GM12878 (cell line): Measurements from ENCODE around the gene ODC1. TPM values are rescaled to one million over a fixed set of nuclear protein-coding genes. Genes with fewer than 3 reads are reported as not detected.
A peak's percentile ranks its signal among the peaks of the same experiment; 100 is the strongest.

Experiments
- ASH2L ChIP-seq: fragments of 300-600, 200-600 bp; sonication (generic); IDR thresholded peaks from 2 replicates; pipeline ENCODE4 v1.6.1; 2017; ENCODE audit warnings: low read depth, mild to moderate bottlenecking, borderline replicate concordance
- BHLHE40 ChIP-seq, 2 experiments: fragments of 450-650 bp in 1 of 2; IDR thresholded peaks; 2 replicates each; pipeline ENCODE4 v1.6.1; 2011 to 2017; ENCODE audit warnings: low read depth in 2 of 2, borderline replicate concordance in 1 of 2, improper control_type of control experiment in 1 of 2, low read length in 1 of 2, mild to moderate bottlenecking in 1 of 2
- E2F4 ChIP-seq: IDR thresholded peaks from 2 replicates; pipeline ENCODE4 v1.6.1; 2012; ENCODE audit warnings: low read depth, low read length, improper control_type of control experiment
- E2F8 ChIP-seq: fragments of 450-650 bp; IDR thresholded peaks from 2 replicates; pipeline ENCODE4 v1.6.1; 2018; ENCODE audit warnings: mild to moderate bottlenecking, low read depth, moderate library complexity; ENCODE audit not compliant: partially characterized antibody
- GABPA ChIP-seq: IDR thresholded peaks from 2 replicates; pipeline ENCODE4 v1.6.1; 2014; ENCODE audit warnings: antibody characterized with exemption, low read depth, mild to moderate bottlenecking, inconsistent platforms
- JUNB ChIP-seq: IDR thresholded peaks from 2 replicates; pipeline ENCODE4 v1.6.1; 2016; ENCODE audit warnings: antibody characterized with exemption, mild to moderate bottlenecking
- MXI1 ChIP-seq: fragments of 150-350 bp; IDR thresholded peaks from 2 replicates; pipeline ENCODE4 v1.6.1; 2011; ENCODE audit warnings: low read depth, mild to moderate bottlenecking, inconsistent platforms, low read length, improper control_type of control experiment
- NFYB ChIP-seq: IDR thresholded peaks from 2 replicates; pipeline ENCODE4 v1.6.1; 2011; ENCODE audit warnings: low read depth, mild to moderate bottlenecking, low read length, improper control_type of control experiment, moderate library complexity; ENCODE audit not compliant: insufficient read depth
- PAX8 ChIP-seq: fragments of 450-650 bp; IDR thresholded peaks from 2 replicates; pipeline ENCODE4 v1.6.1; 2017; ENCODE audit warnings: mild to moderate bottlenecking, moderate library complexity
- POLR2A ChIP-seq: IDR thresholded peaks from 2 replicates; pipeline ENCODE4 v1.6.1; 2011; ENCODE audit warnings: low read depth, mild to moderate bottlenecking, low read length
- POU2F2 ChIP-seq: IDR thresholded peaks from 3 replicates; pipeline ENCODE4 v1.6.1; 2011; ENCODE audit warnings: low read depth, mild to moderate bottlenecking, low read length, borderline replicate concordance
- SP1 ChIP-seq: IDR thresholded peaks from one replicate; pipeline ENCODE4 v1.6.1; 2011; ENCODE audit warnings: low read depth, low read length
- SPI1 ChIP-seq: IDR thresholded peaks from 2 replicates; pipeline ENCODE4 v1.6.1; 2011; ENCODE audit warnings: low read depth, mild to moderate bottlenecking, low read length, moderate library complexity, borderline replicate concordance; ENCODE audit not compliant: insufficient read depth
- SREBF1 ChIP-seq: IDR thresholded peaks from 2 replicates; pipeline ENCODE4 v1.6.1; 2012; ENCODE audit warnings: mild to moderate bottlenecking, low read length
- ZNF217 ChIP-seq: fragments of 450-650 bp; IDR thresholded peaks from 2 replicates; pipeline ENCODE4 v1.6.1; 2017; ENCODE audit warnings: antibody characterized with exemption, mild to moderate bottlenecking
- ZNF24 ChIP-seq: fragments of 450-650 bp; IDR thresholded peaks from 2 replicates; pipeline ENCODE4 v1.6.1; 2017; ENCODE audit warnings: antibody characterized with exemption, mild to moderate bottlenecking
- ZNF384 ChIP-seq: IDR thresholded peaks from 2 replicates; pipeline ENCODE4 v1.6.1; 2012; ENCODE audit warnings: low read depth, mild to moderate bottlenecking, low read length, improper control_type of control experiment, borderline replicate concordance
- polyA plus RNA-seq, 11 experiments: library from polyadenylated mRNA; depleted of rRNA in 4 of 11; unstranded in 6 of 11; stranded (reverse) in 5 of 11; fragments of >200 nt; fragmentation: Nextera tagmentation in 4 of 11; fragmentation: Illumina TruSeq in 1 of 11; extraction: Ambion mirVana in 4 of 11; extraction: Trizol in 1 of 11; gene quantifications; 1 replicate in 1 of 11; 2 replicates in 10 of 11; pipeline versions ENCODE4 v1.2.1 to v1.2.3, GENCODE V29; 2011 to 2016; ENCODE audit warnings: inconsistent platforms in 2 of 11, missing spikeins in 2 of 11, low read depth in 1 of 11
- total RNA-seq, 4 experiments: library from RNA; depleted of rRNA in 3 of 4; stranded (reverse); fragments of >200 nt in 3 of 4; fragmentation: Illumina TruSeq in 1 of 4; extraction: Trizol in 1 of 4; gene quantifications; 2 replicates each; pipeline versions ENCODE4 v1.2.1 to v1.2.3, GENCODE V29; 2013 to 2021
- TF ChIP-seq, protein P1 (sequence below): fragments of 450-650 bp; formaldehyde crosslinking; IDR thresholded peaks from 2 replicates; pipeline ENCODE4 v1.5.0; 2022; ENCODE audit warnings: mild to moderate bottlenecking, missing genetic modification characterization
- TF ChIP-seq, protein P2 (sequence below): IDR thresholded peaks from 2 replicates; pipeline ENCODE4 v1.6.1; 2012; ENCODE audit warnings: low read depth, low read length, improper control_type of control experiment
- TF ChIP-seq, protein P3 (sequence below), 3 experiments: IDR thresholded peaks in 2 of 3; conservative IDR thresholded peaks in 1 of 3; 2 replicates each; pipeline ENCODE4 v1.5.1; 2011; ENCODE audit warnings: low read depth in 3 of 3, low read length in 3 of 3, mild to moderate bottlenecking in 3 of 3, control low read depth in 2 of 3, moderate library complexity in 2 of 3, inconsistent platforms in 1 of 3, mixed read lengths in 1 of 3; ENCODE audit not compliant: control insufficient read depth in 2 of 3, insufficient read depth in 1 of 3; ENCODE audit errors: extremely low read depth in 1 of 3

ODC1 gene
- total and polyA plus RNA-seq, 10 of the 15 experiments (the other 5 are each of a cell fraction or from before 2014, with no cell fraction given) = 68.5 to 441 (median 340) TPM

- TF ChIP-seq SPI1 (peak; percentile 34; the same call in 1 of the 2 replicates), POU2F2 (peak; percentile 30; the same call in 1 of the 3 replicates), ZNF217 (peak; percentile 75; the same call in 1 of the 2 replicates), E2F4 (no peak), ASH2L (no peak), E2F8 (no peak), POLR2A (peak; percentile 87; the same call in 1 of the 2 replicates), MXI1 (peak; percentile 98), BHLHE40 (IDR thresholded peaks at IDR 0.05; ENCODE audit: borderline replicate concordance in 1 of 2, low read depth in 2 of 2, low read length in 1 of 2) (peak; percentile 94 to 99), NFYB (no peak), SREBF1 (no peak), GABPA (no peak), JUNB (no peak), ZNF384 (no peak), SP1 (peak; percentile 11), ZNF24 (no peak), PAX8 (no peak)
- TF ChIP-seq, protein P1, sequence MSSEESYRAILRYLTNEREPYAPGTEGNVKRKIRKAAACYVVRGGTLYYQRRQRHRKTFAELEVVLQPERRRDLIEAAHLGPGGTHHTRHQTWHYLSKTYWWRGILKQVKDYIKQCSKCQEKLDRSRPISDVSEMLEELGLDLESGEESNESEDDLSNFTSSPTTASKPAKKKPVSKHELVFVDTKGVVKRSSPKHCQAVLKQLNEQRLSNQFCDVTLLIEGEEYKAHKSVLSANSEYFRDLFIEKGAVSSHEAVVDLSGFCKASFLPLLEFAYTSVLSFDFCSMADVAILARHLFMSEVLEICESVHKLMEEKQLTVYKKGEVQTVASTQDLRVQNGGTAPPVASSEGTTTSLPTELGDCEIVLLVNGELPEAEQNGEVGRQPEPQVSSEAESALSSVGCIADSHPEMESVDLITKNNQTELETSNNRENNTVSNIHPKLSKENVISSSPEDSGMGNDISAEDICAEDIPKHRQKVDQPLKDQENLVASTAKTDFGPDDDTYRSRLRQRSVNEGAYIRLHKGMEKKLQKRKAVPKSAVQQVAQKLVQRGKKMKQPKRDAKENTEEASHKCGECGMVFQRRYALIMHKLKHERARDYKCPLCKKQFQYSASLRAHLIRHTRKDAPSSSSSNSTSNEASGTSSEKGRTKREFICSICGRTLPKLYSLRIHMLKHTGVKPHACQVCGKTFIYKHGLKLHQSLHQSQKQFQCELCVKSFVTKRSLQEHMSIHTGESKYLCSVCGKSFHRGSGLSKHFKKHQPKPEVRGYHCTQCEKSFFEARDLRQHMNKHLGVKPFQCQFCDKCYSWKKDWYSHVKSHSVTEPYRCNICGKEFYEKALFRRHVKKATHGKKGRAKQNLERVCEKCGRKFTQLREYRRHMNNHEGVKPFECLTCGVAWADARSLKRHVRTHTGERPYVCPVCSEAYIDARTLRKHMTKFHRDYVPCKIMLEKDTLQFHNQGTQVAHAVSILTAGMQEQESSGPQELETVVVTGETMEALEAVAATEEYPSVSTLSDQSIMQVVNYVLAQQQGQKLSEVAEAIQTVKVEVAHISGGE (CRISPR knock-in tag) = no peak
- TF ChIP-seq, protein P2, sequence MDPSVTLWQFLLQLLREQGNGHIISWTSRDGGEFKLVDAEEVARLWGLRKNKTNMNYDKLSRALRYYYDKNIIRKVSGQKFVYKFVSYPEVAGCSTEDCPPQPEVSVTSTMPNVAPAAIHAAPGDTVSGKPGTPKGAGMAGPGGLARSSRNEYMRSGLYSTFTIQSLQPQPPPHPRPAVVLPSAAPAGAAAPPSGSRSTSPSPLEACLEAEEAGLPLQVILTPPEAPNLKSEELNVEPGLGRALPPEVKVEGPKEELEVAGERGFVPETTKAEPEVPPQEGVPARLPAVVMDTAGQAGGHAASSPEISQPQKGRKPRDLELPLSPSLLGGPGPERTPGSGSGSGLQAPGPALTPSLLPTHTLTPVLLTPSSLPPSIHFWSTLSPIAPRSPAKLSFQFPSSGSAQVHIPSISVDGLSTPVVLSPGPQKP = no peak
- TF ChIP-seq, protein P3, sequence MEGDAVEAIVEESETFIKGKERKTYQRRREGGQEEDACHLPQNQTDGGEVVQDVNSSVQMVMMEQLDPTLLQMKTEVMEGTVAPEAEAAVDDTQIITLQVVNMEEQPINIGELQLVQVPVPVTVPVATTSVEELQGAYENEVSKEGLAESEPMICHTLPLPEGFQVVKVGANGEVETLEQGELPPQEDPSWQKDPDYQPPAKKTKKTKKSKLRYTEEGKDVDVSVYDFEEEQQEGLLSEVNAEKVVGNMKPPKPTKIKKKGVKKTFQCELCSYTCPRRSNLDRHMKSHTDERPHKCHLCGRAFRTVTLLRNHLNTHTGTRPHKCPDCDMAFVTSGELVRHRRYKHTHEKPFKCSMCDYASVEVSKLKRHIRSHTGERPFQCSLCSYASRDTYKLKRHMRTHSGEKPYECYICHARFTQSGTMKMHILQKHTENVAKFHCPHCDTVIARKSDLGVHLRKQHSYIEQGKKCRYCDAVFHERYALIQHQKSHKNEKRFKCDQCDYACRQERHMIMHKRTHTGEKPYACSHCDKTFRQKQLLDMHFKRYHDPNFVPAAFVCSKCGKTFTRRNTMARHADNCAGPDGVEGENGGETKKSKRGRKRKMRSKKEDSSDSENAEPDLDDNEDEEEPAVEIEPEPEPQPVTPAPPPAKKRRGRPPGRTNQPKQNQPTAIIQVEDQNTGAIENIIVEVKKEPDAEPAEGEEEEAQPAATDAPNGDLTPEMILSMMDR (IDR thresholded peaks at IDR 0.05 in 2 of 3, conservative IDR thresholded peaks at IDR 0.05 in 1 of 3; ENCODE audit: control insufficient read depth in 2 of 3, extremely low read depth in 1 of 3, insufficient read depth in 1 of 3, low read depth in 3 of 3, low read length in 3 of 3) = no peak
Observed at GRCh38 chr2:10447895-10448575, at the start of gene ODC1 (continued).
